CD4-positive, alpha-beta T cell treated with Interleukin-15 for 1 hour (primary cell): ENCODE data around the gene CCM2.

ENCODE experiments used
- DNase-seq: peaks from one replicate; pipeline ENCODE4 v3.0.0-alpha.2; 2020

The CCM2 gene

GRCh38 chr7:45000093-45001032 is at the start of gene CCM2:
Gene CCM2 (plus strand): TSS chr7:45000201. CDS start chr7:45000334, 133 bp downstream.
- DNase-seq: peak; percentile 23

GRCh38 chr7:44953156-44953555 is 46.8 kb upstream of the CCM2 start:
- DNase-seq: no peak

DNA sequence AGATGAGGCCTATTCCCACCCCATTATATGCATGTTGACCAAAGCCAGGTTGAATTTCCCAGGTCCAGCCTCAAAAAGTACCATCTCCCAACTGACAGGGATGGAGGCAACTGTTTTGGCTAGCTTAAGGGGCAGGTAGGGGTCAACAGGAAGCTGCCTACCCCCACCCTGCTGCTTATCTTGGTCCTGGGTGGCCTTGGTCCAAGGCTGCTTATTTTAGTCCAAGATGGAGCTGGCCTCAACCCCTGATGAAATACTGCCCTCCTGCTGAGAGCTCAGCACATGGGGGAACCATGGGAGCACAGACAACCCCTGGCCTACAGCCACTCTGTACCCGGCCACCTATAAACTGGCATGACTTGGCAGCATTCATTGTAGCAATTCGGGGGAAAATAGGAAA is 44.3 kb upstream of the CCM2 start:
- no peak for DNase-seq

- DNase-seq: no peak
Measured at GRCh38 chr7:44956157-44956766, 43.7 kb upstream of the CCM2 start.

- no peak for DNase-seq
Measured at GRCh38 chr7:44958645-44959344, 41.2 kb upstream of the CCM2 start.

DNA sequence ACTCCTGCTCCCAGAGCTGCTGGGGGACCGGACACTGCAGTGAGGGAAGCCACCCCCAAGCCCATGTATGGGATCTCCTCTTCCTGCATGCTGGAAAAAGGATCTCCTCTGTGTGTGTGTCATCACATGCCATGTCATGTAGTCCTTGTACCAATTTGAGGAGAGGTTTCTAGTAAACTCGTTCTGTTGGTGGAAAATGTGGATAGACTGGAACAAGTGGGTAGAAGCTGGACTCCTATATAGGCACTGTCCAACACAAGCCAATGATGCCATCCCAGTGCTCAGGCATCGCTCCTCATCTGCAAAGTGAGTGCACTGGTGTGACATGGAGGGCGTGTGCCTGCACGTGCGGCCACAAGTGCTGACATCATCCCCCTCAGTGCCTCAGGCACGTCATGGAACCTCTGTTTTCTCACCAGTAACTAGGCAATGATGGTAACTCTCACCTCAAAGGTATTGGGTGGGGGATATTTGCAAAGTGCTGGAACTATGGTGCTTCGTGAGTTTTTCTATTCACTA is 40.5 kb upstream of the CCM2 start:
- DNase-seq: peak; percentile 78

GRCh38 chr7:44960011-44960580 is 39.9 kb upstream of the CCM2 start:
- no peak for DNase-seq

GRCh38 chr7:44961844-44962482 is 38.0 kb upstream of the CCM2 start:
- DNase-seq: no peak

GRCh38 chr7:44962483-44963251 is 37.3 kb upstream of the CCM2 start:
- no peak for DNase-seq

DNA sequence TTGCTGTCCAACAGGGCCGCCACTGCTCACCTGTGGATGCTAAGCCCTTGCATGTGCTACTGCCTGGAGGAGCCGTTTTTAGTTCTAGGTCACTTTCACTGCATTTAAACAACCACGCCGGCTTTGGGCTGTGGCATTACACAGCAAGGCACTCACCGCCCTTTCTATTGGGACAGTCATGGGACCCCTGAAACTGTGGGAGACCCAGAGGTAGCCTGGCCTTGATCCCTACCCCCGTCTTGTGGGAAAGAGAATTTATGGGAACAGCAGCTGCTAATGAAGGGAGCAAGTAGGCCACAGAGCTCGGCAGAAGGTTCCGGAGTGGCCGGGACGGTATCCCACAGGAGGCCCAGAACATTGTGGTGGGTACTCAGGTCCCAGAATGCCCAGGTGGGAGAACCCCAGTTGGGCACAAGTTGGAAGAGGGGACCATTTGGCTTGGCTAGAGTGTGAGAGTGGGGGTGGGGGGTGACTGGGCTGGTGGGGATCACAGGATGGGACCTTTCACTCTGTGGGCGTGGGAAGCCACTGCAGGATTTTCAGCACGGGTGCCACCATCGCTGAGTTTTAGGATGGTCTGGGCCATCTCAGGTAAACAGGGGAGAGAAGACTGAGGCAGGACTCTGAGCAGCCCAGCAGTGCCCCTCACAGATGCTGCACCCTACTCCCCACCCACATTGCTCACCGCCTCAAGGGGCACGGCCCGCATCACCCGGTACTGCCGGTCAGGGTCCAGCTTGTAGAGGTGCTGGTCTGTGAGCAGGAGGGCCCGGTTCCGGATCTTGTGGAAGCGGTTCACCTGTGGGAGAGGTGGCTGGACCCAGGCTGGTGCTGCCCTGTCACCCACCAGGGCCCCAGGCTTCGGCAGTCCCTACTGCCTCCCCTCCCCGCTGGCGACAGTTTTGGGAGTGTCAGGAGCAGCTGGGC is 36.4 kb upstream of the CCM2 start:
- DNase-seq: no peak

DNA sequence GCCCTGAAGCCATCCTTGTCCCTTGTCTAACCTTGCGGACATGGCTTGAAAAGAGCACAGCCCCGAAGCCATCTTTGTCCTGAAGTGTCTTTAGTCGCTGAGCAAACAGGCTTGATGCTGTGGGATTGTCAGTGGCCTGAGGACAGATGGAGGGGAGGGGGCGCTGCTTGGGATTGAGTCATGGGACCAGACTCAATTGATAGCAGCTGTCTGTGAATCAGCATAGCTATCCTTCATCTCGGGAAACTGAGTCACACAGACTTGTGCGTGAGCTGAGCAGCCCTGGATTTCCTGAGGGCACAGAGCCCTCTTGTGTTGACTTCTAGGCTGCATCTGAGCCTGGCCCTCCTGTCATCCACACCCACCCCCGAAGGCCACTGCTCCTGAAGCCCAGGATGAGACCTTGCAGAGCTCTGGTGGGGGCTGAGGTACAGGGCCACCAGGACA is 35.6 kb upstream of the CCM2 start:
- DNase-seq: no peak

GRCh38 chr7:44964831-44965440 is 35.1 kb upstream of the CCM2 start:
- DNase-seq: no peak

DNA sequence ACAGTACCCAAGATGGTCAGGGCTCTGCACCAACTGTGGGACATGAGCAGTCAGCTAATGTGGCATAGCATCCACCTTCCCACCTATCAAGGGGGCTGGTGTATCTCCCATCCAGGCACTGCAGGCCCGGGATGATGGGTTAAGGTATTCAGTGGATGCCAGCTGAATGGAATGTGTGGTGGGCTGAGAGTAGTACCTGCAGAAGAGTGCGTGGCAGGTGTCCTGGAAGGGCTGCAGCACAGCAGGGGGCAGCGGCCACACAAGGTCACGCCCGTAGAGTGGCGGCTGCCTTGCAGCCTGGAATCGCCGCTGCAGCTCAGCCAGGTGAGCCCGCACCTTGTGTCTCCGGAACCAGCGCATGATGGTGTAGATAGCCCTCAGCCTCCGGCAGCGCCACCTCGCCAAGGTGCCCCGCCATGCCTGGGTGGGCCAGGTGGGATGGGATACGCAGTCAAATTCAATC is 34.5 kb upstream of the CCM2 start:
- DNase-seq: no peak

- DNase-seq: no peak
Measured at GRCh38 chr7:44965937-44966730, 33.9 kb upstream of the CCM2 start.

GRCh38 chr7:44966731-44967538 is 33.1 kb upstream of the CCM2 start:
- no peak for DNase-seq

- DNase-seq: no peak
Measured at GRCh38 chr7:44967571-44968446, 32.2 kb upstream of the CCM2 start.

DNA sequence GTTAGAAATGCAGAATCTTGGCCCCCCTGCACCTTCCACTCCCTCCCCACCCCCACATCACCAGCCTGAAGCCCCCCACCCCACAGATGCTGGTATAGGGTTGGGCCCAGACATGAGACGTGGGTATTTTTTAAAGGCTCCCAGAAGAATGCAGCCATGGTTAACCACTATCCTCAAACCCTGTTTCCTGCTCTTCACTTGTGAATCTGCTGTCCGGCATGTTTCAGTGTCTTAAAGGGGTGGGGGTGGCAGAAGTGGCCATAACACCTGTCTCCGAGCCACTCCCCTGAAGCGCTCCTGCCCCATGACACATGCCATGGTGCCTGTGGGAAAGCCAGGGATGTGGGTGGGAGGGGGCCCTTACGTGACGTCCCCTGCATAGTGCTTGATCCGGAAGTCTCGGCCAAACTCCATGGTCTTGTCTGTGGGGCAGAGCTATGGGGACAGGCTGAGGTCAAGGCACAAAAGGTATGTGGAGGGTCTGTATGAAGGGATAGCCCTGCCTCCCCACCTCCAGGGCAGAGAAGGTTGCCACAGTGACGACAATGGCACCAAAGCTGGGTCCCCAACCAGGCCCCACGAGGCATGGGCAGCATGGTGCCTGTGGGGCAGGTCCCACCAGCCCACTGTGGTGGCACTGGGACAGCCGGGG is 30.8 kb upstream of the CCM2 start:
- DNase-seq: no peak
